Sigmoid colon (tissue), 7 donors: ENCODE measurements around the gene SEMA6C. TPM values are rescaled to one million over a fixed set of nuclear protein-coding genes. Genes with fewer than 3 reads are reported as not detected.

Experiments
- DNase-seq: peaks from one replicate; pipeline ENCODE4 v3.0.0-alpha.2; 2019
- H3K27ac ChIP-seq, 4 donors: fragments of 200-600 bp; sonication (generic); one replicate each; pipeline ENCODE4 v1.5.1; 2016 to 2019; ENCODE audit warnings: mild to moderate bottlenecking in 1 of 4
- H3K27me3 ChIP-seq, 3 donors: fragments of 200-600 bp; sonication (generic); one replicate each; pipeline ENCODE4 v1.5.1; 2019; ENCODE audit warnings: mild to moderate bottlenecking in 1 of 3
- H3K36me3 ChIP-seq, 4 donors: fragments of 200-600 bp; sonication (generic); one replicate each; pipeline ENCODE4 v1.5.1; 2016 to 2019
- H3K4me1 ChIP-seq, 4 donors: fragments of 200-600 bp; sonication (generic); one replicate each; pipeline ENCODE4 v1.5.1; 2017 to 2019
- H3K4me3 ChIP-seq, 4 donors: fragments of 200-600 bp; sonication (generic); one replicate each; pipeline ENCODE4 v1.5.1; 2017 to 2019; ENCODE audit warnings: mild to moderate bottlenecking in 2 of 4, moderate library complexity in 1 of 4
- H3K9me3 ChIP-seq, 4 donors: fragments of 200-600 bp in 3 of 4; sonication (generic) in 3 of 4; one replicate each; pipeline versions ENCODE4 v1.5.1 to v1.6.1; 2013 to 2019
- CTCF ChIP-seq, 4 experiments: fragments of 450-650 bp in 3 of 4; fragments of 200-600 bp in 1 of 4; IDR thresholded peaks; one replicate each; pipeline ENCODE4 v1.5.1; 2016 to 2019; ENCODE audit warnings: antibody characterized with exemption in 4 of 4, mild to moderate bottlenecking in 3 of 4, moderate library complexity in 2 of 4
- EP300 ChIP-seq, 4 donors: sonication (generic); formaldehyde crosslinking; IDR thresholded peaks; one replicate each; pipeline ENCODE4 v1.6.1; 2017; ENCODE audit warnings: antibody characterized with exemption in 4 of 4
- POLR2A ChIP-seq, 2 donors: fragments of 450-650 bp; IDR thresholded peaks; one replicate each; pipeline ENCODE4 v1.6.1; 2016; ENCODE audit warnings: antibody characterized with exemption in 2 of 2, mild to moderate bottlenecking in 2 of 2, moderate library complexity in 2 of 2
- POLR2AphosphoS5 ChIP-seq, 4 donors: sonication (generic); formaldehyde crosslinking; IDR thresholded peaks; one replicate each; pipeline ENCODE4 v1.6.1; 2017; ENCODE audit warnings: antibody characterized with exemption in 4 of 4
- WGBS, 2 donors: extraction: QIAGEN DNeasy Blood & Tissue Kit; methylation state at CpG; one replicate each; pipeline ENCODE4 v1.1.7; 2013; 5-methylcytosine and 5-hydroxymethylcytosine counted together
- intact Hi-C: fragments of 100-400 bp; cut with DNase I; formaldehyde crosslinking; loops from one replicate; pipeline ENCODE4 v1.15.1; 2023
- polyA plus RNA-seq, 3 donors: library from polyadenylated mRNA; stranded (reverse); fragments of 200-250 nt; gene quantifications; one replicate each; pipeline ENCODE4 v1.2.3, GENCODE V29; 2013
- total RNA-seq, 4 donors: library from RNA; depleted of rRNA; stranded (reverse); fragments of >200 nt; gene quantifications; one replicate each; pipeline ENCODE4 v1.1.0, GENCODE V29; 2016
- donor health status: healthy with polysubstance abuse.
- donor health status: Bipolar disorder and iron deficiency.
- donor health status: healthy.

The SEMA6C gene
- total and polyA plus RNA-seq, 7 donors = 0.23 to 20.6 (median 5.0) TPM

GRCh38 chr1:151147665-151148064 is 1.2 kb upstream of the SEMA6C start:
- Histone ChIP-seq H3K9me3 (no peaks in the 10 kb centered on the region), H3K27ac (peak overlapping the region; percentile 84 to 87 (median 86)), H3K4me1 (peaks cover 0 to 42% (median 28%) of the 10 kb centered on the region in 4 donors), H3K4me3 (no peak overlapping the region), H3K27me3 (no peaks in the 10 kb centered on the region), H3K36me3 (no peaks in the 10 kb centered on the region)
- intact Hi-C loops = loop anchor here (2.0 kb wide), 2 partner anchors 17 to 77 kb away; partner anchors contain the start of genes GABPB2 and LYSMD1
- WGBS, 2 donors = 68 to 95% methylated on average over 2 of the region's 2 CpGs
- no peak for DNase-seq
- no peak for TF ChIP-seq EP300 (IDR thresholded peaks at IDR 0.05)
- TF ChIP-seq POLR2AphosphoS5 (IDR thresholded peaks at IDR 0.05) = no peak
- no peak for TF ChIP-seq POLR2A (IDR thresholded peaks at IDR 0.05)
- TF ChIP-seq CTCF (IDR thresholded peaks at IDR 0.05) = no peak

DNA sequence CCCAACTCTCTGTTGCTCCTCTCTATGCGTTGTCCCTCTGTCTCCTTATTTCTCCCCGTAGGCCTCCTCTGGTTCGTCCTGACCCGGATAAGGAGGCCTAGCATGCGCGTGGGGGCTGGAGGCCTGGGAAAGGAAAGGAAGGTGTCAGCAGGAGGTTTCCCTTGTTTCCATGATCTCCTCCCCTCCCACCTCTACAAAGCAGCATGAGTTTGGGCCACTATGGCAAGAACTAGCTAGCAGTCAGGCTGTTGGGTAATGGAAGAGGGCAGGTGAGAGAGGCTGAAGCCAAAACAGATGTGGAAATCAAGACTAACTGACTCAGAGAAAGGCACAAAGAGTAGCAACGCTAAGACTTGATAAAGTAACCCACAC is 687 bp upstream of the SEMA6C start:
- whole genome bisulfite sequencing, 2 donors = 21 to 22% methylated on average over 7 of the region's 7 CpGs
- Histone ChIP-seq H3K36me3 (no peaks in the 10 kb centered on the region), H3K27me3 (no peaks in the 10 kb centered on the region), H3K9me3 (no peaks in the 10 kb centered on the region), H3K27ac (peak overlapping the region; percentile 84 to 87 (median 86)), H3K4me3 (peak overlapping the region; percentile 75 to 84 (median 82)), H3K4me1 (peaks cover 0 to 42% (median 28%) of the 10 kb centered on the region in 4 donors)
- no peak for DNase-seq
- intact Hi-C loops = loop anchor here (2.0 kb wide), 2 partner anchors 18 to 76 kb away; partner anchors contain the start of genes GABPB2 and LYSMD1
- TF ChIP-seq EP300 (IDR thresholded peaks at IDR 0.05) (no peak), POLR2AphosphoS5 (IDR thresholded peaks at IDR 0.05) (no peak)

DNA sequence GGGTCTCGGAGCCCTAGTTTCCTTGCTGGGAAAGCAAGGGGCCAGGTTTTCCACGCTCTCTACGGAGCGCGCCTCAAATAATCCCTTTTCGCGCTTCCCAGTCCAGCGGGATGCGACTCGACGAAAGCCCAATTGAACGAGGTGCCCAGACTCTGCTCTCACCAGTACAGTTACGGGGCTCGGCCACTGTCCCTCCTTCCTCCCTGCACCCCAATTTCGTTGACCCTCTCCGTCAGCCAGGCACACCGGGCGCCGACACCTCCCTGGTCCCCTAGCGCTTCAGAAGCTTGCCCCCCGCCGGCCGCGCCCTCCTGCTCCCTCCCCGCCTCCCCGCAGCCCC is 389 bp downstream of the SEMA6C start:
- intact Hi-C loops = loop anchor here (2.0 kb wide), 2 partner anchors 19 to 75 kb away; partner anchors contain the start of genes GABPB2 and LYSMD1
- DNase-seq = peak; percentile 71
- H3K27me3 ChIP-seq = no peaks in the 10 kb centered on the region
- peaks cover 0 to 42% (median 28%) of the 10 kb centered on the region in 4 donors for H3K4me1 ChIP-seq
- WGBS, 2 donors = 1% methylated on average over 26 of the region's 26 CpGs
- H3K27ac ChIP-seq = peak overlapping the region; percentile 84 to 87 (median 86)
- peak overlapping the region; percentile 75 to 84 (median 82) for H3K4me3 ChIP-seq
- no peaks in the 10 kb centered on the region for H3K9me3 ChIP-seq
- TF ChIP-seq CTCF (IDR thresholded peaks at IDR 0.05) = no peak
- no peak for TF ChIP-seq POLR2A (IDR thresholded peaks at IDR 0.05)
- TF ChIP-seq POLR2AphosphoS5 (IDR thresholded peaks at IDR 0.05) = no peak
- no peak for TF ChIP-seq EP300 (IDR thresholded peaks at IDR 0.05)
- no peaks in the 10 kb centered on the region for H3K36me3 ChIP-seq

DNA sequence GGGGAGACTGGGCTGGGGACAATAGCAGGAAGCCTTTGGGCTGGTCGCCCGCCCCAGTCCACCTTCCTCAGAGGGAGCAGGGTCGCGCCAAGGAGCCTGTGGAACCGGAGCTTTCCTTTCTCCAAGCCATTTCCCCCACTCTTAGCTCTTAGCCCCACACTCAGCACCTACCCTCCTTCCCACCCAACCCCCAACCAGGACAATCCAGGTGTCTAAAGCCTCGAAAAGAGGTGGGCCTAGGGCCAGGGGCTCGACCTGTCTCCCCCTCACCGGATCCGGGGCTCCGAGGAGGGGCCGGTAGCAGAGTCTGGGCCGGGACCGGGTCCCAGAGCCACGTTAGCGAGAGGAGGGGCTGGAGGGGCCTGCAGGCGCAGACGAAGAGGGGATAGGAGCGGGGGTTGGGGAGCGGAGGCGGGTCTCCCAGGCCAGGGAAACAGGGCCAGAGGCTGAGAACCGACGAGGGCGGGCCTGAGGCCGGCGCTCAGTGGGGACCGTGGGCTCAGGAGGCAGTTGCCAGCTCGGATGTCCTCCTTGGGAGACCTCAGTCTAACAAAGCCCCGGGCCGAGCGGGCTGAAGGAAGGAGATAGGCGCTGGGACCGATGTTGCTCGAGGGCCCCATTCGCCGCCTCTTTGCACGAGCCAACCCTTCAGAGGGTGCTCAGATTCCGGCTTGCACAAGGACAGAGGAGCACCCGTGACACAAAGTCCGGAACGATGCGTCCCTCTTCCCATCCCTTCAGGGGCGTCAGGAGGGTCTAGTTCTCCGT is 943 bp downstream of the SEMA6C start:
- WGBS, 2 donors = 34 to 35% methylated on average over 43 of the region's 43 CpGs
- Histone ChIP-seq H3K9me3 (no peaks in the 10 kb centered on the region), H3K36me3 (no peaks in the 10 kb centered on the region), H3K27ac (peak overlapping the region; percentile 84 to 87 (median 86)), H3K27me3 (no peaks in the 10 kb centered on the region), H3K4me3 (peak overlapping the region; percentile 75 to 84 (median 82)), H3K4me1 (peaks cover 0 to 42% (median 28%) of the 10 kb centered on the region in 4 donors)
- intact Hi-C loops = loop anchor here (2.0 kb wide), 2 partner anchors 19 to 75 kb away; partner anchors contain the start of genes GABPB2 and LYSMD1
- peak; percentile 73 for DNase-seq
- TF ChIP-seq EP300 (IDR thresholded peaks at IDR 0.05) = no peak
- no peak for TF ChIP-seq POLR2AphosphoS5 (IDR thresholded peaks at IDR 0.05)
- TF ChIP-seq POLR2A (IDR thresholded peaks at IDR 0.05) = no peak
- TF ChIP-seq CTCF (IDR thresholded peaks at IDR 0.05) = no peak
